Panc1 (cell line): ENCODE results near the gene C16orf82.

ENCODE experiments used
- POLR2AphosphoS5 ChIP-seq: IDR thresholded peaks from 2 replicates; pipeline ENCODE4 v1.6.1; 2012; ENCODE audit warnings: mild to moderate bottlenecking, low read depth, low read length, moderate library complexity
- SIN3A ChIP-seq: IDR thresholded peaks from 2 replicates; pipeline ENCODE4 v1.6.1; 2012; ENCODE audit warnings: low read depth, mild to moderate bottlenecking, low read length, moderate library complexity, borderline replicate concordance; ENCODE audit not compliant: insufficient read depth
- TF ChIP-seq, protein P1 (sequence below): fragments of 450-650 bp; IDR thresholded peaks from 2 replicates; pipeline ENCODE4 v1.5.1; 2017; ENCODE audit warnings: mild to moderate bottlenecking
- TF ChIP-seq, protein P2 (sequence below), 2 experiments: IDR thresholded peaks; 2 replicates each; pipeline ENCODE4 v1.6.1; 2011 to 2012; ENCODE audit warnings: low read depth in 2 of 2, control low read depth in 1 of 2, low read length in 1 of 2, mild to moderate bottlenecking in 1 of 2, moderate library complexity in 1 of 2; ENCODE audit not compliant: insufficient read depth in 1 of 2

DNA sequence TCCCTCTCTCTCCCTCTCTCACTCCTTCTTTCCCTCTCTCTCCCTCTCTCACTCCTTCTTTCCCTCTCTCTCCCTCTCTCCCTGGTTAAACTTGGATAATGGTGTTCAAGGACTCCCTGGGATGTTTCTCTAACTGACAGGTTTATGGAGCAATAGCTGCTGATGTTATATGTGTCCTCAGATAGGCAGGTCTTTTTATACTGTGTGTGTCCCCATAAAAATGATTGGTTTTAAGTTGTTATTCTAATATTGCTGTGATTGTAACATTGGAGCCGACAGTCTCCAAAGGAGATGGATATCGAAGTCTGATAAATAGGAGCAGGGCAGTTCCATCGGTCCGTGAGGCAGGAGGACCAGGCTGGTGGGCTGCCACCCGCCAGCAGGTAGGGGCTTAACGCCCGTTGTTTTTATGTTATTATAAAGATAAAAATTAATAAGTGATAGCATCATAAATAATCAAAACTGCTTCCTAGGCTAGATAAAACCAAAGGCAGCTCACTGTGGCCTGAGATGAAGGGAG lies 38.1 kb upstream of the C16orf82 start:
- TF ChIP-seq SIN3A = no peak
- TF ChIP-seq, protein P1, sequence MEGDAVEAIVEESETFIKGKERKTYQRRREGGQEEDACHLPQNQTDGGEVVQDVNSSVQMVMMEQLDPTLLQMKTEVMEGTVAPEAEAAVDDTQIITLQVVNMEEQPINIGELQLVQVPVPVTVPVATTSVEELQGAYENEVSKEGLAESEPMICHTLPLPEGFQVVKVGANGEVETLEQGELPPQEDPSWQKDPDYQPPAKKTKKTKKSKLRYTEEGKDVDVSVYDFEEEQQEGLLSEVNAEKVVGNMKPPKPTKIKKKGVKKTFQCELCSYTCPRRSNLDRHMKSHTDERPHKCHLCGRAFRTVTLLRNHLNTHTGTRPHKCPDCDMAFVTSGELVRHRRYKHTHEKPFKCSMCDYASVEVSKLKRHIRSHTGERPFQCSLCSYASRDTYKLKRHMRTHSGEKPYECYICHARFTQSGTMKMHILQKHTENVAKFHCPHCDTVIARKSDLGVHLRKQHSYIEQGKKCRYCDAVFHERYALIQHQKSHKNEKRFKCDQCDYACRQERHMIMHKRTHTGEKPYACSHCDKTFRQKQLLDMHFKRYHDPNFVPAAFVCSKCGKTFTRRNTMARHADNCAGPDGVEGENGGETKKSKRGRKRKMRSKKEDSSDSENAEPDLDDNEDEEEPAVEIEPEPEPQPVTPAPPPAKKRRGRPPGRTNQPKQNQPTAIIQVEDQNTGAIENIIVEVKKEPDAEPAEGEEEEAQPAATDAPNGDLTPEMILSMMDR = no peak
- TF ChIP-seq, protein P2, sequence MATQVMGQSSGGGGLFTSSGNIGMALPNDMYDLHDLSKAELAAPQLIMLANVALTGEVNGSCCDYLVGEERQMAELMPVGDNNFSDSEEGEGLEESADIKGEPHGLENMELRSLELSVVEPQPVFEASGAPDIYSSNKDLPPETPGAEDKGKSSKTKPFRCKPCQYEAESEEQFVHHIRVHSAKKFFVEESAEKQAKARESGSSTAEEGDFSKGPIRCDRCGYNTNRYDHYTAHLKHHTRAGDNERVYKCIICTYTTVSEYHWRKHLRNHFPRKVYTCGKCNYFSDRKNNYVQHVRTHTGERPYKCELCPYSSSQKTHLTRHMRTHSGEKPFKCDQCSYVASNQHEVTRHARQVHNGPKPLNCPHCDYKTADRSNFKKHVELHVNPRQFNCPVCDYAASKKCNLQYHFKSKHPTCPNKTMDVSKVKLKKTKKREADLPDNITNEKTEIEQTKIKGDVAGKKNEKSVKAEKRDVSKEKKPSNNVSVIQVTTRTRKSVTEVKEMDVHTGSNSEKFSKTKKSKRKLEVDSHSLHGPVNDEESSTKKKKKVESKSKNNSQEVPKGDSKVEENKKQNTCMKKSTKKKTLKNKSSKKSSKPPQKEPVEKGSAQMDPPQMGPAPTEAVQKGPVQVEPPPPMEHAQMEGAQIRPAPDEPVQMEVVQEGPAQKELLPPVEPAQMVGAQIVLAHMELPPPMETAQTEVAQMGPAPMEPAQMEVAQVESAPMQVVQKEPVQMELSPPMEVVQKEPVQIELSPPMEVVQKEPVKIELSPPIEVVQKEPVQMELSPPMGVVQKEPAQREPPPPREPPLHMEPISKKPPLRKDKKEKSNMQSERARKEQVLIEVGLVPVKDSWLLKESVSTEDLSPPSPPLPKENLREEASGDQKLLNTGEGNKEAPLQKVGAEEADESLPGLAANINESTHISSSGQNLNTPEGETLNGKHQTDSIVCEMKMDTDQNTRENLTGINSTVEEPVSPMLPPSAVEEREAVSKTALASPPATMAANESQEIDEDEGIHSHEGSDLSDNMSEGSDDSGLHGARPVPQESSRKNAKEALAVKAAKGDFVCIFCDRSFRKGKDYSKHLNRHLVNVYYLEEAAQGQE (IDR thresholded peaks at IDR 0.05; ENCODE audit: insufficient read depth in 1 of 2, low read depth in 2 of 2, low read length in 1 of 2) = no peak
- TF ChIP-seq POLR2AphosphoS5 = no peak
